Peyer's patch (tissue), 4 donors: ENCODE results near the gene PRIM1. TPM values are rescaled to one million over a fixed set of nuclear protein-coding genes. Genes with fewer than 3 reads are reported as not detected.

Source experiments
- DNase-seq, 3 donors: peaks; one replicate each; pipeline ENCODE4 v3.0.0-alpha.2; 2017 to 2019
- H3K27ac ChIP-seq, 4 donors: fragments of 200-600 bp; sonication (generic); one replicate each; pipeline ENCODE4 v1.5.1; 2016 to 2019
- H3K27me3 ChIP-seq, 2 donors: fragments of 200-600 bp; sonication (generic); one replicate each; pipeline ENCODE4 v1.5.1; 2019
- H3K36me3 ChIP-seq, 3 donors: fragments of 200-600 bp; sonication (generic); one replicate each; pipeline ENCODE4 v1.5.1; 2016 to 2019
- H3K4me1 ChIP-seq, 4 donors: fragments of 200-600 bp; sonication (generic); one replicate each; pipeline ENCODE4 v1.5.1; 2016 to 2019
- H3K4me3 ChIP-seq, 4 donors: fragments of 200-600 bp; sonication (generic); 1 replicate in 3 of 4; 2 replicates in 1 of 4; pipeline ENCODE4 v1.5.1; 2016 to 2019; ENCODE audit warnings: mild to moderate bottlenecking in 1 of 4
- H3K9me3 ChIP-seq, 4 donors: fragments of 200-600 bp; sonication (generic); one replicate each; pipeline ENCODE4 v1.5.1; 2016 to 2019; ENCODE audit warnings: mild to moderate bottlenecking in 1 of 4
- POLR2A ChIP-seq, 2 donors: fragments of 450-650 bp; IDR thresholded peaks; one replicate each; pipeline ENCODE4 v1.5.1; 2017; ENCODE audit warnings: antibody characterized with exemption in 2 of 2, mild to moderate bottlenecking in 2 of 2, moderate library complexity in 2 of 2
- total RNA-seq, 4 donors: library from RNA; depleted of rRNA; stranded (reverse); fragments of >200 nt; gene quantifications; one replicate each; pipeline ENCODE4 v1.1.0, GENCODE V29; 2016
- TF ChIP-seq, protein P1 (sequence below), 6 experiments: fragments of 450-650 bp in 4 of 6; fragments of 200-600 bp in 2 of 6; sonication (generic) in 1 of 6; IDR thresholded peaks; one replicate each; pipeline ENCODE4 v1.5.1; 2017 to 2019; ENCODE audit warnings: antibody characterized with exemption in 6 of 6, mild to moderate bottlenecking in 3 of 6, moderate library complexity in 1 of 6

PRIM1 gene
- total RNA-seq, 4 donors from 2014 or later = 3.4 to 38.0 (median 5.7) TPM

DNA sequence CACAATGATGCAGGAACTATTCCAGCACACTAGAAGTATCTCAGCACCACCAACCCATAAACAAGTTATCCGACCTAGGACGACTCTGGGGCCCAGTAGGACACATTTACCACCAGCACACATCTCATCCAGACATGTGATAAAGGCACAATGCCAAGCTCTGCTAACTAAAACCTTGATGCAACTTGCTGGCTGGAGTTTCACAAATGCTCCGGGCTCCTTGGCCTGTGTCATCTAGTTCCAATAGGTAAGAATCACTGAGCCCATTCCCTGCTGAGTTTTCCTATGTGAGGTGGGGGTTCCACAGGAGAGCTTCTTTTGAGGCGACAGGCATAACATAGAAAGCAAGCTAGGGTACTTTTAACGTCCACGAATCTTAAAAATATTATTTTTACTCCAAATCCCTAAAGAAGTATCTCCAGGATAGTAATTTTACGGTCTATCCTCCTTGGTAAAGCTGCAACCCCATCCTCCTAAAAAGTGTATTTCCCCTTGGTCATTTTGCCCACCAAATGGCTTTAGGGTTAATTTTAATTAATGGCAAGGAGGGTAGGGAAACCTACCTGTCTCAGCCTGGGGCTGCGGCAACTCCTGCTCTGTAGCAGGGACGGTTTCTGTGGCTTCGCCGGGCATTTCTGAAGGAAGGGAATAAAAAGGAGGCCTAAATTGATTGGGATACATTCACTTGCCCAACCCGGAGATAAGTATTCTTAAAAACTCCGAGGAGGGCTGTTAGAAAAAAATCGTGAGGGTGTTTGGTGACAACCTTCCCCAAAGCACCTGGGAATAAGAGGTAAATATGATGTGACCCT is 28.0 kb downstream of the PRIM1 start:
- no peaks in the 10 kb centered on the region for H3K27me3 ChIP-seq
- peak overlapping the region; percentile 56 to 93 (median 82) for H3K4me3 ChIP-seq
- peak in 2 of 3 donors; percentile 28 to 65 for DNase-seq
- H3K36me3 ChIP-seq = peaks cover 0 to 29% (median 0%) of the 10 kb centered on the region in 3 donors
- no peak for TF ChIP-seq POLR2A (IDR thresholded peaks at IDR 0.05)
- TF ChIP-seq, protein P1, sequence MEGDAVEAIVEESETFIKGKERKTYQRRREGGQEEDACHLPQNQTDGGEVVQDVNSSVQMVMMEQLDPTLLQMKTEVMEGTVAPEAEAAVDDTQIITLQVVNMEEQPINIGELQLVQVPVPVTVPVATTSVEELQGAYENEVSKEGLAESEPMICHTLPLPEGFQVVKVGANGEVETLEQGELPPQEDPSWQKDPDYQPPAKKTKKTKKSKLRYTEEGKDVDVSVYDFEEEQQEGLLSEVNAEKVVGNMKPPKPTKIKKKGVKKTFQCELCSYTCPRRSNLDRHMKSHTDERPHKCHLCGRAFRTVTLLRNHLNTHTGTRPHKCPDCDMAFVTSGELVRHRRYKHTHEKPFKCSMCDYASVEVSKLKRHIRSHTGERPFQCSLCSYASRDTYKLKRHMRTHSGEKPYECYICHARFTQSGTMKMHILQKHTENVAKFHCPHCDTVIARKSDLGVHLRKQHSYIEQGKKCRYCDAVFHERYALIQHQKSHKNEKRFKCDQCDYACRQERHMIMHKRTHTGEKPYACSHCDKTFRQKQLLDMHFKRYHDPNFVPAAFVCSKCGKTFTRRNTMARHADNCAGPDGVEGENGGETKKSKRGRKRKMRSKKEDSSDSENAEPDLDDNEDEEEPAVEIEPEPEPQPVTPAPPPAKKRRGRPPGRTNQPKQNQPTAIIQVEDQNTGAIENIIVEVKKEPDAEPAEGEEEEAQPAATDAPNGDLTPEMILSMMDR (IDR thresholded peaks at IDR 0.05) = no peak
- H3K4me1 ChIP-seq = peaks cover 0 to 49% (median 30%) of the 10 kb centered on the region in 4 donors
- H3K9me3 ChIP-seq = no peaks in the 10 kb centered on the region
- peak overlapping the region; percentile 85 to 93 (median 88) for H3K27ac ChIP-seq

DNA sequence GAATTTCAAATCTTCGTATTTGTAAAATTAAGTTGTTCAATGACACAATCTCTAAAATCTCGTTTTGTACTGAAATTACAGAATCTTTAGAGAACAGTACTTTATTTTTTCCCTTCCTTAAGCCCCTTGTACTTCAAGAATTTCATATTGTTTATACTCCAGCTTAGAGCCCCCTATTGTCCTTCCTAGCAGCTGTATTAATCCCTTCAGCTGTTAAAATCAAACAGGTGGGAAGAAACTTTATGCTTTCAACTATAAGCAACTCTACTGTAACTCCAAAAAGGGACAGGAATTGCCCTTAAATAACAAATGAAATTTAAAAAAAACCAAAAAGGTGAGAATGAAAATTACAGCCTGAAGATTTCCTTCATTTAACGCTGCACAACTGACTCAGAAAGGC is 28.8 kb downstream of the PRIM1 start:
- peaks cover 0 to 57% (median 30%) of the 10 kb centered on the region in 4 donors for H3K4me1 ChIP-seq
- no peaks in the 10 kb centered on the region for H3K9me3 ChIP-seq
- H3K4me3 ChIP-seq = peak overlapping the region; percentile 56 to 93 (median 82)
- no peaks in the 10 kb centered on the region for H3K27me3 ChIP-seq
- DNase-seq = no peak
- peak overlapping the region in 3 of 4 donors; percentile 6 to 93 (median 85) for H3K27ac ChIP-seq
- peaks cover 0 to 36% (median 0%) of the 10 kb centered on the region in 3 donors for H3K36me3 ChIP-seq
- TF ChIP-seq, protein P1 (IDR thresholded peaks at IDR 0.05) = no peak
- TF ChIP-seq POLR2A (IDR thresholded peaks at IDR 0.05) = no peak

DNA sequence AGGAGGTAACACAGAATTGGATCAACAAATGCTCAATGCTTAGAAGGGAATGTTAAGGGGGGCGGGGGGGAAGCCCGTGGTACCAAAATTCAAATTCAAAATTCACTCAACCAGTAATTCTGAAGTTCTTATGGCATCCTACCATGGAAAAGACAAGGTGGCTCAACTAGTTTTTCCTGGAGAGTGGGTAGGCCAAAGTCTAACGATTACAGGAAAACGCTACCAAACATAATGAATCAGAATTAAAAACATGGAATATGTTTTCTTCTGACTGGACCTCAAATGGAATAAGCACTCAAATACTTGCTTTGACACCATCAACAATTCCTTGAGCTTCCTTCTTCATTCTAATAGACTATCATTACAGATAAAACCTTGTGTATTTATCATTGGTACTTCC is 29.3 kb downstream of the PRIM1 start:
- peak overlapping the region in 2 of 4 donors; percentile 86 to 93 for H3K4me3 ChIP-seq
- TF ChIP-seq POLR2A (IDR thresholded peaks at IDR 0.05) = no peak
- TF ChIP-seq, protein P1 (IDR thresholded peaks at IDR 0.05) = no peak
- H3K36me3 ChIP-seq = peaks cover 0 to 40% (median 0%) of the 10 kb centered on the region in 3 donors
- H3K9me3 ChIP-seq = no peaks in the 10 kb centered on the region
- H3K27ac ChIP-seq = peak overlapping the region in 1 of 4 donors; percentile 6
- H3K27me3 ChIP-seq = no peaks in the 10 kb centered on the region
- no peak for DNase-seq
- H3K4me1 ChIP-seq = peaks cover 0 to 61% (median 33%) of the 10 kb centered on the region in 4 donors

- Histone ChIP-seq H3K4me1 (peaks cover 0 to 72% (median 36%) of the 10 kb centered on the region in 4 donors), H3K27ac (peak overlapping the region in 1 of 4 donors; percentile 13), H3K36me3 (peaks cover 0 to 49% (median 0%) of the 10 kb centered on the region in 3 donors), H3K4me3 (no peak overlapping the region), H3K9me3 (no peaks in the 10 kb centered on the region), H3K27me3 (no peaks in the 10 kb centered on the region)
- no peak for TF ChIP-seq POLR2A (IDR thresholded peaks at IDR 0.05)
- TF ChIP-seq, protein P1 (IDR thresholded peaks at IDR 0.05) = no peak
- DNase-seq = no peak
These were observed 30.4 kb downstream of the PRIM1 start for GRCh38 chr12:56721721-56722120.

GRCh38 chr12:56721216-56721615 is 30.9 kb downstream of the PRIM1 start:
- Histone ChIP-seq H3K27me3 (no peaks in the 10 kb centered on the region), H3K27ac (peak overlapping the region in 1 of 4 donors; percentile 13), H3K9me3 (no peaks in the 10 kb centered on the region), H3K4me3 (no peak overlapping the region), H3K4me1 (peaks cover 0 to 74% (median 36%) of the 10 kb centered on the region in 4 donors), H3K36me3 (peaks cover 0 to 51% (median 0%) of the 10 kb centered on the region in 3 donors)
- DNase-seq = no peak
- no peak for TF ChIP-seq POLR2A (IDR thresholded peaks at IDR 0.05)
- TF ChIP-seq, protein P1 (IDR thresholded peaks at IDR 0.05) = no peak
